H1 (cell line): ENCODE results near the gene MMP11. TPM values are rescaled to one million over a fixed set of nuclear protein-coding genes. Genes with fewer than 3 reads are reported as not detected.

Source experiments
- CTCF ChIA-PET: fragments of 300-600 bp; sonication (Branson Sonifier 250); formaldehyde crosslinking; loops from one replicate; lab custom pipeline; 2021; ENCODE audit not compliant: partially characterized antibody; lab: Charles Lee
- POLR2A ChIA-PET: fragments of 300-600 bp; sonication (Branson Sonifier 250); formaldehyde crosslinking; loops from one replicate; lab custom pipeline; 2021; ENCODE audit warnings: inconsistent platforms; ENCODE audit not compliant: partially characterized antibody; lab: Charles Lee
- DNase-seq, 2 experiments: peaks; one replicate each; pipeline versions ENCODE4 v3.0.0 to v3.0.0-alpha.2; 2010 to 2022; ENCODE audit warnings: low spot score in 2 of 2, low read depth in 1 of 2, mixed read lengths in 1 of 2
- FAIRE-seq: peaks from 2 replicates; lab custom pipeline; 2011; peaks lifted over from hg19 to GRCh38; lab: Jason Lieb, UNC
- H2AFZ ChIP-seq: 2 replicates; pipeline ENCODE4 v1.8.1; 2012; ENCODE audit warnings: low read length, inconsistent platforms
- H2AK5ac ChIP-seq: 2 replicates; pipeline ENCODE4 v1.6.1; 2013; ENCODE audit warnings: low read depth, low read length
- H2BK120ac ChIP-seq: replicated peaks from 2 replicates; pipeline ENCODE3; 2013; ENCODE audit warnings: low read depth, low read length, inconsistent platforms
- H2BK12ac ChIP-seq: 2 replicates; pipeline ENCODE4 v1.6.1; 2013; ENCODE audit warnings: low read depth, low read length
- H2BK15ac ChIP-seq: 2 replicates; pipeline ENCODE4 v1.6.1; 2013; ENCODE audit warnings: low read length
- H2BK20ac ChIP-seq: 2 replicates; pipeline ENCODE4 v1.6.1; 2013; ENCODE audit warnings: low read length
- H2BK5ac ChIP-seq: 2 replicates; pipeline ENCODE4 v1.6.1; 2013; ENCODE audit warnings: low read depth, low read length
- H3K14ac ChIP-seq: 2 replicates; pipeline ENCODE4 v1.6.1; 2013; ENCODE audit warnings: inconsistent platforms; ENCODE audit not compliant: insufficient read length
- H3K18ac ChIP-seq: 2 replicates; pipeline ENCODE4 v1.6.1; 2013; ENCODE audit warnings: low read length; ENCODE audit errors: extremely low read depth
- H3K23ac ChIP-seq: 2 replicates; pipeline ENCODE4 v1.6.1; 2013; ENCODE audit warnings: inconsistent platforms; ENCODE audit not compliant: insufficient read length
- H3K23me2 ChIP-seq: 2 replicates; pipeline ENCODE4 v1.6.1; 2013; ENCODE audit warnings: low read depth, low read length
- H3K27ac ChIP-seq: 2 replicates; pipeline ENCODE4 v1.6.1; 2011; ENCODE audit warnings: low read depth, low read length, inconsistent platforms
- H3K27me3 ChIP-seq, 4 experiments: replicated peaks in 1 of 4; 1 replicate in 1 of 4; 2 replicates in 3 of 4; pipeline versions ENCODE4 v1.6.1 to v1.8.1; 2011 to 2013; ENCODE audit warnings: low read length in 3 of 4, mild to moderate bottlenecking in 3 of 4, inconsistent platforms in 2 of 4, mixed read lengths in 2 of 4, moderate library complexity in 1 of 4; ENCODE audit not compliant: control insufficient read depth in 3 of 4, insufficient read depth in 3 of 4; ENCODE audit errors: extremely low read depth in 1 of 4
- H3K36me3 ChIP-seq, 4 experiments: 2 replicates each; pipeline versions ENCODE4 v1.6.1 to v1.8.1; 2011 to 2013; ENCODE audit warnings: mild to moderate bottlenecking in 4 of 4, low read length in 3 of 4, moderate library complexity in 2 of 4, control low read depth in 1 of 4, inconsistent platforms in 1 of 4; ENCODE audit not compliant: insufficient read depth in 4 of 4, control insufficient read depth in 2 of 4
- H3K4ac ChIP-seq: replicated peaks from 2 replicates; pipeline ENCODE3; 2013; ENCODE audit warnings: low read length, low read depth, mixed read lengths, inconsistent platforms; ENCODE audit not compliant: insufficient read length
- H3K4me1 ChIP-seq, 4 experiments: replicated peaks in 1 of 4; 1 replicate in 1 of 4; 2 replicates in 3 of 4; pipeline versions ENCODE4 v1.6.1 to v1.8.1; 2011 to 2013; ENCODE audit warnings: low read length in 3 of 4, inconsistent platforms in 2 of 4, mixed read lengths in 1 of 4; ENCODE audit not compliant: insufficient read depth in 4 of 4, control insufficient read depth in 3 of 4
- H3K4me2 ChIP-seq, 2 experiments: 2 replicates each; pipeline versions ENCODE4 v1.6.1 to v1.8.1; 2011 to 2013; ENCODE audit warnings: low read depth in 2 of 2, low read length in 2 of 2, control low read depth in 1 of 2, inconsistent platforms in 1 of 2, mild to moderate bottlenecking in 1 of 2; ENCODE audit not compliant: insufficient read depth in 1 of 2
- H3K4me3 ChIP-seq, 4 experiments: fragments of 200-600, 300-600 bp in 1 of 4; sonication (generic), shearing (Covaris generic), sonication (Bioruptor Twin) in 1 of 4; 2 replicates each; pipeline versions ENCODE4 v1.5.1 to v1.8.1; 2011 to 2016; ENCODE audit warnings: low read length in 4 of 4, low read depth in 3 of 4, control low read depth in 2 of 4, inconsistent platforms in 2 of 4, mild to moderate bottlenecking in 2 of 4, mixed read lengths in 1 of 4, moderate library complexity in 1 of 4; ENCODE audit not compliant: insufficient read depth in 2 of 4; ENCODE audit errors: extremely low read depth in 1 of 4
- H3K56ac ChIP-seq: replicated peaks from 2 replicates; pipeline ENCODE3; 2013; ENCODE audit warnings: low read depth, mild to moderate bottlenecking, mixed read lengths, low read length, inconsistent platforms; ENCODE audit not compliant: insufficient read length
- H3K79me1 ChIP-seq: 2 replicates; pipeline ENCODE4 v1.6.1; 2013; ENCODE audit warnings: low read depth, low read length, control low read depth
- H3K79me2 ChIP-seq, 2 experiments: 2 replicates each; pipeline versions ENCODE4 v1.6.1 to v1.8.1; 2012 to 2013; ENCODE audit warnings: low read length in 2 of 2, mild to moderate bottlenecking in 2 of 2, inconsistent platforms in 1 of 2; ENCODE audit not compliant: insufficient read depth in 2 of 2, control insufficient read depth in 1 of 2
- H3K9ac ChIP-seq, 4 experiments: replicated peaks in 1 of 4; 1 replicate in 1 of 4; 2 replicates in 3 of 4; pipeline versions ENCODE4 v1.6.1 to v1.8.1; 2011 to 2013; ENCODE audit warnings: low read depth in 3 of 4, low read length in 3 of 4, control low read depth in 2 of 4, mild to moderate bottlenecking in 2 of 4, moderate library complexity in 2 of 4, inconsistent platforms in 1 of 4; ENCODE audit errors: extremely low read depth in 1 of 4
- H3K9me3 ChIP-seq, 2 experiments: 2 replicates each; pipeline versions ENCODE4 v1.6.1 to v1.8.1; 2012 to 2013; ENCODE audit warnings: mild to moderate bottlenecking in 2 of 2, moderate library complexity in 2 of 2, control low read depth in 1 of 2, inconsistent platforms in 1 of 2, low read depth in 1 of 2, low read length in 1 of 2, mixed read lengths in 1 of 2; ENCODE audit not compliant: insufficient read depth in 2 of 2
- H4K20me1 ChIP-seq, 2 experiments: replicated peaks in 1 of 2; 2 replicates each; pipeline versions ENCODE3 to v1.8.1; 2011 to 2013; ENCODE audit warnings: inconsistent platforms in 2 of 2, low read length in 2 of 2, mild to moderate bottlenecking in 1 of 2; ENCODE audit not compliant: insufficient read depth in 2 of 2, control insufficient read depth in 1 of 2
- H4K5ac ChIP-seq: 2 replicates; pipeline ENCODE4 v1.6.1; 2013; ENCODE audit warnings: low read length, low read depth, mixed read lengths, inconsistent platforms; ENCODE audit not compliant: insufficient read length
- H4K8ac ChIP-seq: 2 replicates; pipeline ENCODE4 v1.8.0; 2013; ENCODE audit warnings: mild to moderate bottlenecking, moderate library complexity, low read length, inconsistent platforms; ENCODE audit not compliant: insufficient read depth; ENCODE audit errors: extremely low read depth
- H4K91ac ChIP-seq: replicated peaks from 2 replicates; pipeline ENCODE3; 2013; ENCODE audit warnings: low read length, mixed read lengths, inconsistent platforms; ENCODE audit not compliant: insufficient read length
- ASH2L ChIP-seq: fragments of 200-600, 300-600 bp; sonication (generic); IDR thresholded peaks from one replicate; pipeline ENCODE4 v1.7.1; 2017; ENCODE audit warnings: low read length
- CBX5 ChIP-seq: fragments of 300-800, 300-1000 bp; sonication (generic); IDR thresholded peaks from 2 replicates; pipeline ENCODE4 v1.7.1; 2016; ENCODE audit warnings: antibody characterized with exemption, low read length, low read depth
- CBX8 ChIP-seq: fragments of 300-800, 300-1000 bp; sonication (generic); IDR thresholded peaks from 2 replicates; pipeline ENCODE4 v1.7.1; 2016; ENCODE audit warnings: low read depth, low read length, borderline replicate concordance
- CEBPB ChIP-seq: IDR thresholded peaks from 2 replicates; pipeline ENCODE4 v1.6.1; 2012; ENCODE audit warnings: low read depth, low read length
- CHD2 ChIP-seq: IDR thresholded peaks from 2 replicates; pipeline ENCODE4 v1.6.1; 2012; ENCODE audit warnings: low read length, improper control_type of control experiment
- EGR1 ChIP-seq: IDR thresholded peaks from 2 replicates; pipeline ENCODE4 v1.6.1; 2011; ENCODE audit warnings: low read depth, low read length, borderline replicate concordance
- EP300 ChIP-seq, 2 experiments: IDR thresholded peaks; 1 replicate in 1 of 2; 2 replicates in 1 of 2; pipeline ENCODE4 v1.6.1; 2011 to 2012; ENCODE audit warnings: low read depth in 2 of 2, low read length in 2 of 2, mild to moderate bottlenecking in 2 of 2, borderline replicate concordance in 1 of 2, inconsistent platforms in 1 of 2, moderate library complexity in 1 of 2
- HDAC6 ChIP-seq: IDR thresholded peaks from one replicate; pipeline ENCODE4 v1.7.1; 2012; ENCODE audit warnings: low read depth, mild to moderate bottlenecking, inconsistent platforms, low read length, moderate library complexity
- KDM5A ChIP-seq: fragments of 200-600 bp; IDR thresholded peaks from 2 replicates; pipeline ENCODE4 v1.7.1; 2012; ENCODE audit warnings: mild to moderate bottlenecking, low read length, inconsistent platforms, mixed read lengths
- NRF1 ChIP-seq: IDR thresholded peaks from 2 replicates; pipeline ENCODE4 v1.6.1; 2011; ENCODE audit warnings: mild to moderate bottlenecking, low read depth, low read length, improper control_type of control experiment
- PHF8 ChIP-seq: fragments of 200-600 bp; sonication (generic); conservative IDR thresholded peaks from 2 replicates; pipeline ENCODE4 v1.7.1; 2012; ENCODE audit warnings: low read depth, mild to moderate bottlenecking, inconsistent platforms, low read length, moderate library complexity
- SIN3A ChIP-seq, 2 experiments: IDR thresholded peaks in 1 of 2; conservative IDR thresholded peaks in 1 of 2; 2 replicates each; pipeline ENCODE4 v1.6.1; 2011 to 2012; ENCODE audit warnings: low read length in 2 of 2, improper control_type of control experiment in 1 of 2, low read depth in 1 of 2, mild to moderate bottlenecking in 1 of 2
- TAF1 ChIP-seq: IDR thresholded peaks from 2 replicates; pipeline ENCODE4 v1.6.1; 2011; ENCODE audit warnings: mild to moderate bottlenecking, low read depth, low read length
- TEAD4 ChIP-seq: IDR thresholded peaks from 2 replicates; pipeline ENCODE4 v1.6.1; 2012; ENCODE audit warnings: low read depth, low read length, inconsistent platforms, mixed read lengths
- WGBS, 2 experiments: shearing (Covaris generic) in 1 of 2; methylation state at CpG; one replicate each; pipeline versions ENCODE4 v1.1.6 to v1.1.7; 2013 to 2015; ENCODE audit warnings: low lambda C conversion rate in 2 of 2, mixed read lengths in 2 of 2, inconsistent platforms in 1 of 2, low coverage in 1 of 2, missing lambda C conversion rate in 1 of 2; ENCODE audit not compliant: insufficient replicate concordance in 2 of 2, insufficient coverage in 1 of 2, insufficient read length in 1 of 2; ENCODE audit errors: extremely low coverage in 1 of 2, missing lambda C conversion rate in 1 of 2; 5-methylcytosine and 5-hydroxymethylcytosine counted together
- polyA plus RNA-seq, 7 experiments: library from polyadenylated mRNA; depleted of rRNA in 3 of 7; stranded (reverse) in 5 of 7; unstranded in 2 of 7; fragments of >200 nt in 5 of 7; fragments of 200-250 nt in 2 of 7; gene quantifications; 1 replicate in 5 of 7; 2 replicates in 1 of 7; 4 replicates in 1 of 7; pipeline versions ENCODE4 v1.2.1 to v1.2.3, GENCODE V29; 2011 to 2013; ENCODE audit warnings: missing spikeins in 2 of 7, mixed read lengths in 2 of 7
- total RNA-seq: library from RNA; stranded (reverse); fragmentation: NEBNext Ultra II Directional; extraction: Animal tissue kit (Norgen Biotek cat#: 25700); gene quantifications from 2 replicates; pipeline ENCODE4 v1.2.1, GENCODE V29; 2021

Gene MMP11
- total and polyA plus RNA-seq, 2 of the 8 experiments (the other 6 are each of a cell fraction or from before 2014, with no cell fraction given), result 10.2 to 18.3 TPM

GRCh38 chr22:23763954-23764353 is 8.7 kb upstream of the MMP11 start:
- peak overlapping the region in 1 of 4 experiments; percentile 48; a peak in 2 of 8 replicates for H3K4me3 ChIP-seq
- TF ChIP-seq CHD2, result no peak
- TF ChIP-seq PHF8, result no peak
- no peak for TF ChIP-seq EGR1
- TF ChIP-seq ASH2L, result no peak
- no peak for TF ChIP-seq KDM5A
- no peak for TF ChIP-seq HDAC6
- no peak for TF ChIP-seq EP300 (IDR thresholded peaks at IDR 0.05; ENCODE audit: borderline replicate concordance in 1 of 2, low read depth in 2 of 2, low read length in 2 of 2)
- TF ChIP-seq CBX8, result no peak
- TF ChIP-seq SIN3A (conservative IDR thresholded peaks at IDR 0.05 in 1 of 2, IDR thresholded peaks at IDR 0.05 in 1 of 2; ENCODE audit: low read depth in 1 of 2, low read length in 2 of 2), result no peak
- TF ChIP-seq TAF1, result no peak
- TF ChIP-seq TEAD4, result no peak
- TF ChIP-seq CBX5, result no peak
- TF ChIP-seq CEBPB, result no peak
- TF ChIP-seq NRF1, result no peak

More at GRCh38 chr22:23763954-23764353, 8.7 kb upstream of the MMP11 start:
- H3K23me2 ChIP-seq, result peaks cover 11% of the 10 kb centered on the region
- no peak overlapping the region for H3K4ac ChIP-seq
- peak overlapping the region; percentile 83 for H3K18ac ChIP-seq
- H4K91ac ChIP-seq, result no peak overlapping the region
- peaks cover 0 to 14% of the 10 kb centered on the region in 2 experiments for H4K20me1 ChIP-seq
- DNase-seq (no peak), FAIRE-seq (no peak)
- no peak overlapping the region for H3K56ac ChIP-seq
- H3K23ac ChIP-seq, result no peak overlapping the region
- no peak overlapping the region for H2AK5ac ChIP-seq
- no peak overlapping the region for H2BK5ac ChIP-seq
- no peak overlapping the region for H3K14ac ChIP-seq
- no peak overlapping the region for H2BK20ac ChIP-seq
- H3K79me2 ChIP-seq, result no peaks in the 10 kb centered on the region
- H2BK120ac ChIP-seq, result no peak overlapping the region
- H3K36me3 ChIP-seq, result no peaks in the 10 kb centered on the region
- peak overlapping the region; percentile 54 to 66 for H3K4me2 ChIP-seq
- H3K9me3 ChIP-seq, result no peaks in the 10 kb centered on the region
- H3K27ac ChIP-seq, result no peak overlapping the region
- 83% methylated on average over 6 of the region's 7 CpGs; no CpG with 5 or more reads in 1 of the 2 experiments for WGBS, 2 experiments
- H3K27me3 ChIP-seq, result peaks cover 0 to 3% (median 2%) of the 10 kb centered on the region in 4 experiments; a peak in 3 of 7 replicates
- no peak overlapping the region for H4K5ac ChIP-seq
- H2BK12ac ChIP-seq, result peak overlapping the region; percentile 75; the same call in 1 of the 2 replicates
- no peaks in the 10 kb centered on the region for H3K79me1 ChIP-seq
- no peak overlapping the region for H3K9ac ChIP-seq
- no peak overlapping the region for H2AFZ ChIP-seq
- peaks cover 0 to 26% (median 18%) of the 10 kb centered on the region in 4 experiments; a peak in 6 of 7 replicates for H3K4me1 ChIP-seq
- ChIA-PET POLR2A (interaction anchor here (0.7 to 1.9 kb wide), 6 partner anchors 12 to 207 kb away, joined by 3 to 4 read pairs (median 3); partner anchors contain the start of gene ZNF70), CTCF (interaction anchor here (1.1 to 2.6 kb wide), 5 partner anchors 11 to 379 kb away, joined by 3 to 9 read pairs (median 5); no protein-coding TSS in a partner anchor)
- no peak overlapping the region for H2BK15ac ChIP-seq
- no peak overlapping the region for H4K8ac ChIP-seq
